Measurements from ENCODE around the gene ARAP1. TPM values are rescaled to one million over a fixed set of nuclear protein-coding genes. Genes with fewer than 3 reads are reported as not detected.

The ARAP1 gene
- total and polyA plus RNA-seq, 2 of the 8 experiments (the other 6 are each of a cell fraction or from before 2014, with no cell fraction given), result 25.7 to 61.6 TPM

GRCh38 chr11:72642043-72642883, 109.9 kb downstream of the ARAP1 start:
- FAIRE-seq, result no peak
- POLR2A ChIA-PET (ENCODE audit: partially characterized antibody), result interaction anchor here (0.6 to 1.5 kb wide), 3 partner anchors 28 to 149 kb away, joined by 3 to 5 read pairs (median 4); no protein-coding TSS in a partner anchor
- H3K9ac ChIP-seq (replicated peaks in 1 of 4; ENCODE audit: extremely low read depth in 1 of 4, low read depth in 3 of 4, low read length in 3 of 4), result no peak overlapping the region

More at GRCh38 chr11:72642043-72642883, 109.9 kb downstream of the ARAP1 start:
- H3K56ac ChIP-seq (replicated peaks; ENCODE audit: insufficient read length, low read depth, low read length), result no peak overlapping the region
- H4K20me1 ChIP-seq (replicated peaks in 1 of 2; ENCODE audit: control insufficient read depth in 1 of 2, insufficient read depth in 2 of 2, low read length in 2 of 2), result peaks cover 0 to 7% of the 10 kb centered on the region in 2 experiments
- no peak overlapping the region for H3K27ac ChIP-seq (ENCODE audit: low read depth, low read length)
- peak overlapping the region; percentile 14 to 60 (median 33) for H3K4me3 ChIP-seq (ENCODE audit: extremely low read depth in 1 of 4, insufficient read depth in 2 of 4, low read depth in 3 of 4, low read length in 4 of 4)
- CTCF ChIA-PET (ENCODE audit: partially characterized antibody), result interaction anchor here (0.6 to 39.6 kb wide), 17 partner anchors 7 to 53 kb away, joined by 3 to 624 read pairs (median 4); partner anchors contain the start of gene PDE2A
- peaks cover 0 to 6% (median 3%) of the 10 kb centered on the region in 4 experiments; a peak in 5 of 7 replicates for H3K4me1 ChIP-seq (replicated peaks in 1 of 4; ENCODE audit: control insufficient read depth in 3 of 4, insufficient read depth in 4 of 4, low read length in 3 of 4)
- no peak overlapping the region for H2BK120ac ChIP-seq (replicated peaks; ENCODE audit: low read depth, low read length)
- no peak overlapping the region for H2BK20ac ChIP-seq (ENCODE audit: low read length)
- no peaks in the 10 kb centered on the region for H3K79me1 ChIP-seq (ENCODE audit: low read depth, low read length)
- no peak overlapping the region for H2AK5ac ChIP-seq (ENCODE audit: low read depth, low read length)
- H3K4ac ChIP-seq (replicated peaks; ENCODE audit: insufficient read length, low read depth, low read length), result no peak overlapping the region
- no peak overlapping the region for H2BK15ac ChIP-seq (ENCODE audit: low read length)
- H3K9me3 ChIP-seq (ENCODE audit: insufficient read depth in 2 of 2, low read depth in 1 of 2, low read length in 1 of 2), result no peaks in the 10 kb centered on the region
- no peak overlapping the region for H2BK12ac ChIP-seq (ENCODE audit: low read depth, low read length)
- peak overlapping the region; percentile 60 for H4K8ac ChIP-seq (ENCODE audit: extremely low read depth, insufficient read depth, low read length)
- H4K5ac ChIP-seq (ENCODE audit: insufficient read length, low read depth, low read length), result no peak overlapping the region
- H3K23me2 ChIP-seq (ENCODE audit: low read depth, low read length), result peaks cover 10% of the 10 kb centered on the region; the same call in 1 of the 2 replicates
- H3K18ac ChIP-seq (ENCODE audit: extremely low read depth, low read length), result no peak overlapping the region
- no peak overlapping the region for H3K23ac ChIP-seq (ENCODE audit: insufficient read length)
- no peak overlapping the region for H4K91ac ChIP-seq (replicated peaks; ENCODE audit: insufficient read length, low read length)
- H3K27me3 ChIP-seq (replicated peaks in 1 of 4; ENCODE audit: control insufficient read depth in 3 of 4, extremely low read depth in 1 of 4, insufficient read depth in 3 of 4, low read length in 3 of 4), result peaks cover 16 to 49% (median 37%) of the 10 kb centered on the region in 4 experiments
- H2AFZ ChIP-seq (ENCODE audit: low read length), result no peak overlapping the region
- H2BK5ac ChIP-seq (ENCODE audit: low read depth, low read length), result no peak overlapping the region
- no peak overlapping the region for H3K14ac ChIP-seq (ENCODE audit: insufficient read length)
- H3K4me2 ChIP-seq (ENCODE audit: insufficient read depth in 1 of 2, low read depth in 2 of 2, low read length in 2 of 2), result peak overlapping the region; percentile 58 to 97
- H3K79me2 ChIP-seq (ENCODE audit: control insufficient read depth in 1 of 2, insufficient read depth in 2 of 2, low read length in 2 of 2), result no peaks in the 10 kb centered on the region
- 15% methylated on average over 11 of the region's 85 CpGs; no CpG with 5 or more reads in 1 of the 2 experiments for WGBS, 2 experiments (ENCODE audit: extremely low coverage in 1 of 2, insufficient coverage in 1 of 2, insufficient read length in 1 of 2, insufficient replicate concordance in 2 of 2, low coverage in 1 of 2, low lambda C conversion rate in 2 of 2, missing lambda C conversion rate in 1 of 2)
- TF ChIP-seq POU5F1 (IDR thresholded peaks at IDR 0.05; ENCODE audit: low read depth, low read length) (no peak), POLR2A (IDR thresholded peaks at IDR 0.05; ENCODE audit: control extremely low read depth in 1 of 2, low read depth in 2 of 2, low read length in 2 of 2) (no peak), SUZ12 (IDR thresholded peaks at IDR 0.05; ENCODE audit: low read length) (peak; percentile 59), EZH2 (IDR thresholded peaks at IDR 0.05; ENCODE audit: low read depth, low read length, severe bottlenecking) (peak; percentile 63), KDM4A (IDR thresholded peaks at IDR 0.05; ENCODE audit: low read depth, low read length, severe bottlenecking) (peak; percentile 22)
- peak in 1 of 2 experiments; percentile 76 for DNase-seq (ENCODE audit: low read depth in 1 of 2, low spot score in 2 of 2)
- H3K36me3 ChIP-seq (ENCODE audit: control insufficient read depth in 2 of 4, insufficient read depth in 4 of 4, low read length in 3 of 4), result no peaks in the 10 kb centered on the region

All from H1 (cell line).